SH-SY5Y (cell line): ENCODE measurements around the gene INPP4B.

Experiments used
- GATA2 ChIP-seq: IDR thresholded peaks from 2 replicates; pipeline ENCODE4 v1.6.1; 2011; ENCODE audit warnings: mild to moderate bottlenecking, low read depth, low read length
- GATA3 ChIP-seq: IDR thresholded peaks from 2 replicates; pipeline ENCODE4 v1.6.1; 2011; ENCODE audit warnings: low read depth, mild to moderate bottlenecking, low read length, moderate library complexity

DNA sequence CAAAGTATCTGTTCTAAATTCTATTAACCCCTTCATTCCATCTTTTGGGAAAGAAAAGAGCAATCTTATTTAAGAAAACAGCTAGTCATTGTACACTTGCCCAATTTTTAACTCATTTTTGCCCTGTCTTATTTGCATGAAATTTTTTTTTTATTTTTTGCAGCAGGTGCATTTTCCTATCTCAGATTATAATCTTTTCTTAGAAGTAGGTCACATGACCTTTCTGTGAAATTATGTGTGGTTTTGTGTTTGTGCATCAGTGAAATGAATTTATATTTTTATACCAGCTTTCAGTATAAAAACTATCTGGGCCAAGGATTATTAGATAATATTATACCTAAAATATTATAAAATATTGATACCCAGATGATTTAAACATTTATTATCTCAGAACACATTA is 145.6 kb downstream of the INPP4B start:
- TF ChIP-seq GATA2, result no peak
- TF ChIP-seq GATA3, result no peak
